HFF-Myc (cell line): ENCODE results near the gene PARD3.

Source experiments
- DNase-seq: peaks from one replicate; pipeline ENCODE4 v3.0.0-alpha.2; 2011; ENCODE audit warnings: low read depth; ENCODE audit errors: extremely low read depth
- H3K4me3 ChIP-seq: replicated peaks from 2 replicates; pipeline ENCODE4 v1.5.1; 2011; ENCODE audit warnings: low read depth, mild to moderate bottlenecking, control low read depth, low read length
- CTCF ChIP-seq: IDR thresholded peaks from 2 replicates; pipeline ENCODE4 v1.5.1; 2012; ENCODE audit warnings: mild to moderate bottlenecking, low read depth, low read length, control low read depth; ENCODE audit errors: missing control alignments

PARD3 gene

GRCh38 chr10:34102237-34102673 lies 712.8 kb downstream of the PARD3 start:
- no peak for DNase-seq
- H3K4me3 ChIP-seq, result no peak overlapping the region
- TF ChIP-seq CTCF, result no peak

- H3K4me3 ChIP-seq, result no peak overlapping the region
- TF ChIP-seq CTCF, result no peak
- DNase-seq, result no peak
Measured at GRCh38 chr10:34101001-34101400, 714.1 kb downstream of the PARD3 start.

GRCh38 chr10:34098821-34099567 lies 716.1 kb downstream of the PARD3 start:
- no peak for TF ChIP-seq CTCF
- no peak for DNase-seq
- no peak overlapping the region for H3K4me3 ChIP-seq

- H3K4me3 ChIP-seq, result no peak overlapping the region
- no peak for DNase-seq
- no peak for TF ChIP-seq CTCF
Measured at GRCh38 chr10:34097682-34098081, 717.4 kb downstream of the PARD3 start.

- no peak overlapping the region for H3K4me3 ChIP-seq
- TF ChIP-seq CTCF, result no peak
- DNase-seq, result no peak
Measured at GRCh38 chr10:34094961-34095360, 720.1 kb downstream of the PARD3 start.

- no peak for TF ChIP-seq CTCF
- no peak overlapping the region for H3K4me3 ChIP-seq
- DNase-seq, result no peak
Measured at GRCh38 chr10:34094146-34094696, 720.9 kb downstream of the PARD3 start.

GRCh38 chr10:34092891-34093290 lies 722.2 kb downstream of the PARD3 start:
- H3K4me3 ChIP-seq, result no peak overlapping the region
- DNase-seq, result no peak

More at GRCh38 chr10:34092891-34093290, 722.2 kb downstream of the PARD3 start:
- no peak for TF ChIP-seq CTCF
